Stomach (tissue), 4 donors: ENCODE measurements around the gene ZDHHC17.

ENCODE experiments used
- EP300 ChIP-seq: sonication (generic); formaldehyde crosslinking; IDR thresholded peaks from one replicate; pipeline ENCODE4 v1.6.1; 2017; ENCODE audit warnings: antibody characterized with exemption
- TF ChIP-seq, protein P1 (sequence below), 7 experiments: fragments of 450-650 bp in 4 of 7; fragments of 200-600 bp in 3 of 7; sonication (generic) in 3 of 7; IDR thresholded peaks; one replicate each; pipeline ENCODE4 v1.5.1; 2016 to 2019; ENCODE audit warnings: antibody characterized with exemption in 7 of 7, control low read depth in 2 of 7, mild to moderate bottlenecking in 1 of 7

GRCh38 chr12:76879710-76880518 is 116.0 kb downstream of the ZDHHC17 start:
- TF ChIP-seq, protein P1, sequence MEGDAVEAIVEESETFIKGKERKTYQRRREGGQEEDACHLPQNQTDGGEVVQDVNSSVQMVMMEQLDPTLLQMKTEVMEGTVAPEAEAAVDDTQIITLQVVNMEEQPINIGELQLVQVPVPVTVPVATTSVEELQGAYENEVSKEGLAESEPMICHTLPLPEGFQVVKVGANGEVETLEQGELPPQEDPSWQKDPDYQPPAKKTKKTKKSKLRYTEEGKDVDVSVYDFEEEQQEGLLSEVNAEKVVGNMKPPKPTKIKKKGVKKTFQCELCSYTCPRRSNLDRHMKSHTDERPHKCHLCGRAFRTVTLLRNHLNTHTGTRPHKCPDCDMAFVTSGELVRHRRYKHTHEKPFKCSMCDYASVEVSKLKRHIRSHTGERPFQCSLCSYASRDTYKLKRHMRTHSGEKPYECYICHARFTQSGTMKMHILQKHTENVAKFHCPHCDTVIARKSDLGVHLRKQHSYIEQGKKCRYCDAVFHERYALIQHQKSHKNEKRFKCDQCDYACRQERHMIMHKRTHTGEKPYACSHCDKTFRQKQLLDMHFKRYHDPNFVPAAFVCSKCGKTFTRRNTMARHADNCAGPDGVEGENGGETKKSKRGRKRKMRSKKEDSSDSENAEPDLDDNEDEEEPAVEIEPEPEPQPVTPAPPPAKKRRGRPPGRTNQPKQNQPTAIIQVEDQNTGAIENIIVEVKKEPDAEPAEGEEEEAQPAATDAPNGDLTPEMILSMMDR (IDR thresholded peaks at IDR 0.05): no peak
- no peak for TF ChIP-seq EP300
